GM04504 (cell line): ENCODE data around the gene POLR2C.
"Not testable (repeated sequence)": the region's sequence is repeated elsewhere in the genome, so short reads cannot be mapped to it uniquely, and the experiment has no call there.

ENCODE experiments used
- DNase-seq: peaks from one replicate; pipeline ENCODE4 v3.0.0-alpha.2; 2012; ENCODE audit warnings: low read depth

Gene POLR2C

DNA sequence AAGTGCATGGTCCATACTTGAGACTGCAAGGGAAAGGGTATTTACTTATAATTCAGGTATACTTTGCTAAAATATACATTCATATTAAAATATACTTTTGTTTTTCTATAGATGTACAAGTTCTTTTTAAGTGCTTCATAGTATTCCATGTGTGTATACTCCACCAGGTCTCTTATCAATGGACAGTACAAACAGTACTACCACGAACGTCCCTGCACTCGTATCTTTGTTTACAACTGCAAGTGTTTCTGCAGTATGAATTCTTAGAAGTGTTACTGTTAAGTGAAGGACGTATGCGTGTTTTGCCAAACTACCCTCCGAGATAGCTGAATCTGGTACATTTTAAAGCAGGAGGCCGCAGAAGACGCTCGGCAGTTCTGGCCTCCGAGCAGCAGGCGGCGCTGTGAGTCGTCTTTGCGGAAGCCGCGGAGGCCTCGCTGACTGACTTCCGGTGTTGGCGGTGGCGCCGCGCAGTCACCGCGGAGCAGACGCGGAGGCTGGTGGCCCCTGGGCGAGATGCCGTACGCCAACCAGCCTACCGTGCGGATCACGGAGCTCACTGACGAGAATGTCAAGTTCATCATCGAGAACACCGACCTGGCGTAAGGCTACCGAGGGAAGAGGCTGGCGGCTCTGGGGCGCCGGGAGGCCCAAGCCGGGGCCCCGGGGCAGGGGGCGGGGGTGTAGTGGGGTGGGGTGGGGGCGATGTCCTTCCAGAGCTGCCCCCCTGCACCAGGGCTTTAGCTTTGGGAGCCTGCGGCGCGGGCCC, at the start of gene POLR2C:
Gene POLR2C (plus strand): TSS at position 471 of the 769 bp plus-strand sequence. CDS start 46 bp downstream, at position 517.
- peak; percentile 57 for DNase-seq

DNA sequence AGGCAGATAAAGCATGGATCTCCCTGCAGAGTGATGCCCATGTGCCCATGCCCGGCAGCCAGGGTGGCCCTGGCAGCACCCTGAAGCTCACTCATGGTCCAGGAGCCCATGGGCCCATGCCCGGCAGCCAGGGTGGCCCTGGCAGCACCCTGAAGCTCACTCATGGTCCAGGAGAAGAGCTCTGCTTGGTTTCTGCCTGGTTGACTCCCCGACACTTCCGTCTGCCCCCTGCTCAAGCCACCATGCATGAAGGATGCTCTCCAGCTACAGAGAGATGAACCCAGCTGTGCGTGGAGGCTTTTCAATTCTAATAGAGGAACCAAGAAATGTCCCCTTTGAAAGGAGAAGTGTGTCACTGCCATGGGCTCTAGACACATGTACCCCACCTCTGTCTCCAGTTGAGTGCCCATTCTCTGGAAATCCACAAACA, 49.2 kb upstream of the POLR2C start:
- DNase-seq, result no peak

DNA sequence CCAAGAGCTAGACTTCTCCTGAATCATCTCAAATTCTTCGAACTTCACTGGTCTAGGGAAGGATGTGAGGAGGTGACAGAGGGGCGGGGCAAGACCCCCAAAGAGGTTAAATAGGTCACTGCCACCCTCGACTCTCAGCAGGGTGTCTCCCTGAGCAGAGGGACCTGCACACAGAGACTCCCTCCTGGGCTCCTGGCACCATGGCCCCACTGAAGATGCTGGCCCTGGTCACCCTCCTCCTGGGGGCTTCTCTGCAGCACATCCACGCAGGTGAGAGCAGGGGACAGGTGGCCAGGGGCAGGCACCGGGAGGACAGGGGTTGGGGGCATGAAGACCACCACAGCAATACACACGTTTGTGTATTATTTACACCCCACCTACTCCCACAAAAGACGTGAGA, 48.7 kb upstream of the POLR2C start:
- no peak for DNase-seq

DNA sequence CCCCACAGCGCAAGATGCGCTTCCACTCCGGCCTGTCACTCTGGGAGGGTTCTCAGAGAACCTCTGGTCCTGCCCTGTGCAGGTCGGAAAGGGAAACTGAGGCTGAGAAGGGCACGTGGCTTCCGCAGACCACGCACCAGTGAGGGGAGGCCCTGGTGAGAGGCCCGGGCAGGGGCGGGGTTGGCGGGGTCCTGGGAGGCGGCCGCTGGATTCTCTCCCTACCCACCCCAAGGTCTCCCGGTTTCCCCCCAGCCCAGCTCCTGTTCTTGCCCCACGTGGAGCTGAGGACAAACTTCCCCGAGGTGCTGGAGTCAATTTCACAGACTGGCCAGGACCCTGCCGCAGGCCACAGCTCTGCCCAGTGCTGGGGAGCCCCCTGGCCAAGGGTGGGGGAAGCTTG, 46.4 kb upstream of the POLR2C start:
- DNase-seq, result no peak

DNA sequence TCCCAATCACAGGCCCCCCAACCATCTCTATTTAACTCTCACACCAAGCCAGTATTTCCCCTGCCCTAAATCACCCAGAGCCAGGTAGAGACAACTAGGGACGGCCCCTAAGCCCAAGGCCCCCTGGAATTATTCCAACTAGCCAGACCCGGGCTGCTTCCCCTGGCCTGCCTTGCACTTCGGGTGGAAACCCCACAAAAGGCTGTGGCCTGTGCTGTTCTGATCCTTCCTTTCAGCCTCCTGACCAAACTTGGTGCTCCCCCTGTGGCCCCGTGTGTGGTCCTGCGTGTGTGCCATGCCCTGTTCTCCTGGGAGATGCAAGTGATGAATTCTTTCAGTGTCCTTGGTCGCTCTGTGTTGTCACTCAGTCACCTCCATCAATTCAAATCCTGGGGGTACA, 43.0 kb upstream of the POLR2C start:
- DNase-seq, result no peak

DNA sequence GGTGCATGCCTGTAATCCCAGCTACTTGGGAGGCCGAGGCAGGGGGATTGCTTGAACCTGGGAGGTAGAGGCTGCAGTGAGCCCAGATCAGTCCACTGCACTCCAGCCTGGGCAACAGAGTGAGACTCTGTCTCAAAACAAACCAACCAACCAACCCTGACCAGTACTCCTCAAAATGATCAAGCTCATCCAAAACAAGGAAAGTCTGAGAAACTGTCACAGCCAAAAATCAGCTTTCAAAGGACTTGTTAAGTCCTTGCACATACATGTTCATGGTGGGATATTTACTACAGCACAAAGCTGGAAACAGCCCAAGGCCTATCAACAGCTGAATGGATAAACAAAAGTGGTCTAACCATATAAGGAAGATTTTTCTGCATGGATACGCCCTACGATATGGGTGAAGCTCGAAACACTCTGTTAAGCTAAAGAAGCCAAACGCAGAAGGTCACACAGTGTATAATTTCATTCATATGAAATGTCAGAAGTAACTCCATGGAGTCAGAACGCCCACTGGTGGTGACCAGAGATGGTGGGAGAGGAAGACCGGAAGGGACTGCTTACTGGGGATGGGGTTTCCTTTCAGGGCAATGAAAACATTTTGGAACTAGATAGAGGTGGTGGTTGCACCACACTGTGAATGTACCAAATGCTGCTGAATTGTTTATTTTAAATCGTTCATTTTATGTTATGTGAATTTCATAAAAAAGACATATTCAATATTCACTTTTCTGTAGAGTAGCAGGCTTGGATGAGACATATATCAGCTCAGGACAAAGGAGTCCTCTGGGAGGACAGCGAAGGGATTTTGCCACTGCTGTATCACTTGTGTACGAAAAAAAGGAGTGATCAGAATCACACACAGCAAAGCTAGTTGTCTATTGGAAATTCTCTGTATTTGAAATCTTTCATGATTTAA, 40.2 kb upstream of the POLR2C start:
- peak; percentile 17 for DNase-seq

DNA sequence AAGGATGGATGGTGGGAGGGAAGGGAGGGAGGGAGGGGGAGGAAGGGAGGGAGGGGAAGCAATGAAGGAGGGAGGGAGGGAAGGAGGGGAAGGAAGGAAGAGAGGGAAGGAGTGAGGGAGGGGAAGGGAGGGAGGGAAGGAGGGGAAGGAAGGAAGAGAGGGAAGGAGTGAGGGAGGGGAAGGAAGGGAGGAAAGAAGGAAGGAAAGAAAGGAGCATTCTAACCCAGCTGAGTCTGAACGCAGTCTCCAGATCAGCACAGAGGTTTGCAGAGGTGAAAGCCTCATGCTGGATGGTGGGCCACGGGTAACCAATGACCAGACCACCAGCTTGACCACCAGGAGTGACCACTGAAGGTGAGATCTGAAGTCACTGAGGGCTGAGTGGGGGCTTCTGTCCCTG, 39.3 kb upstream of the POLR2C start:
- DNase-seq, result no peak

DNA sequence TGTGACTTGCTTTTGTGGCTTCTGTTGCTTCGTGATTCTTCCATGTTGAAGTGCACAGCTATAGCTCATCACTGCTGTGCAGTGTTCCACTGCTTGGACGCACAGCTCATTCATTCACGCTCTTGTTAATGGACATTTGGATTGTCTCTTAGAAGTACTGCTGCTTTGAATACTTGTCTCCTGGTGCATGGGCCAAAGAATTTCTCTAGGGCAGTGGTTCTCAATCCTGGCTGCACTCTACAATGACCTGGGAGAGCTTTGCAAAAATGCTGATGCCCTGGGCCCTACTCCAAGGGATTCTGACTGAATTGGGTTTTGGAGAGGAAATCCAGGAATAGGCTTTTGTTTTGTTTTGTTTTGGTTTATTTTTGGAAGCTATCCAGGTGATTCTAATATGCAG, 37.9 kb upstream of the POLR2C start:
- no peak for DNase-seq

DNA sequence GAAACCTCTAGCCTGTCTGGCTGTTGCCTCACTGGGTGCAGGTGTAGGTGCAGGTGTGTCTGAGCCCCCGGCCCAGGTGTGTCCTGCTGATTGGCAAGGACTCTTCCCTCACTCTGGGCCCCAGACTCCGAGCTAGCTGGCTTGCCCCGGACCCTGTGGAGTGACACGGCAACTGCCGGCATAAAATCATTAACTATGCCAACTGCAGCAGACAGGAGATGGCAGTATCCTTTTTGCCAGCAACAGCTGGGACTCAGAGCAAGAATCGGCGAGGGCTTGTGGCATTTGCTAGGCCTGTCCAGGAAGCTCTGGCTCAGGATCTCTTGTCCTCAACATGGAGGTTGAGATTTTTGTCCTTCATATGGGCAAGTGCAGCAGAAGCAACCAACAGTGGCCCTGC, 36.1 kb upstream of the POLR2C start:
- DNase-seq, result no peak

DNA sequence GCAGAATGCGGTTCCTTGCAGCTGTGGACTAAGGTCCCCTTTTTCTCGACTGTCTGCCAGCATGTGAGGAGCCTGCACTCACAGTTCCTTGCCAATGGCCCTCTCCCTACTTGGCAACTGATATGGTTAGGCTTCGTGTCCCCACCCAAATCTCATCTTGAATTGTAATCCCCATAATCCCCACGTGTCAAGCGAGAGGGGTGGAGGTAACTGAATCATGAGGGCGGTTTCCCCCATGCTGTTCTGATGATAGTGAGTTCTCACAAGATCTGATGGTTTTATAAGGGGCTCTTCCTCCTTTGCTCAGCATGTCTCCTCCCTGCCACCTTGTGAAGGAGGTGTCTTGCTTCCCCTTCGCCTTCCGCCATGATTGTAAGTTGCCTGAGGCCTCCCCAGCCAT, 35.2 kb upstream of the POLR2C start:
- no peak for DNase-seq

DNA sequence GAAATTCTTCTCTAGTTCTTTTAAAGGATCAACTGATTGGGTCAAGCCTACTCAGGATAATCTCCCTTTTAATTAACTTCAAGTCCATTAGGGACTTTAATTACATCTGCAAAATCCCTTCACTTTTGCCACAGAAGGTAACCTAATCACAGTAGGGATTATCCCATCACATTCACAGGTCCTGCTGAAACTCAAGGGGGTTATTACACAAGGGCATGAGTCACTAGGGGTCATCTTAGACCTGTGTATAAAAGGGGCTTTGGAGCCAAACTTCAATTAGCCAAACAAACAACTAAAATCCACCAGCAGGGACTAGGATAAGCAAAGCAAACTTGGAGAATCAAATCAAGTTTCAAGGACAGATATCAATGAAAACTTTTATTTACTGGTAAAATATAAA, 34.7 kb upstream of the POLR2C start:
- DNase-seq, result no peak

DNA sequence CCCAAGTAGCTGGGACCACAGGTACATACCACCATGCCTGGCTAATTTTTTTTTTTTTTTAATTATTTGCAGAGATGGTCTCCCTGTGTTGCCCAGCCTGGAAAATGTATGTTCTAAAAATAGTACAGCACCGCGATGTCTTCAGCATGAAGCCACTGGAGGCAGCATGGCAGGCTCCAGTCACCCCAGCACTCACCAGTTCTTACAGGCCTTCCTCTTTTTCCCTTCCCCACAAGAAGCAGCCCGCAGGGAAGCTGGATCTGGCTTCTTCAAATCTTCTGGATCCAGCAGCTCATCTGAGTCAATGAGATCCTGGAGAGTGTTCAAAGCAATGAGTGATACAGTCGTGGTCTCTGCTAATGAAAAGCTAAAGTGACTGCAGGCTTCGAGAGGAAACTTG, 31.5 kb upstream of the POLR2C start:
- no peak for DNase-seq

DNA sequence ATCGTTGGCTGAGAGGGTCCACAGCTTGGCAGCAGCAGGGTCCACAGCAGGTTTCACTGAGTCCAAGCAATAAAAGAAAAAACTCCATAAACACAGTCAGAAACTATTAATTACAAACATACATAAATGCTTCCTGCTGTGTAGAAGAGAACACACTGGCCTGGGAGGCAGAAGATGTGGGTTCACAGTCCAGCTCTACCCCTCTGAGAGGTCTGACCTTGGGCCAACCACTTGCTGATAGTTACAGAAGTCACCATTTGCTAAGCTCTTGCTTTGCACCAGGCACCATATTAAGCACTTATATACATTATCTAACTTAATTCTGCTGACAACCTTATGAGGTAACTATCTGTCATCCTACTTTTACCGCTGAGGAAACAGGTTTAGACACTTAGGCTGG, 30.0 kb upstream of the POLR2C start:
- no peak for DNase-seq

DNA sequence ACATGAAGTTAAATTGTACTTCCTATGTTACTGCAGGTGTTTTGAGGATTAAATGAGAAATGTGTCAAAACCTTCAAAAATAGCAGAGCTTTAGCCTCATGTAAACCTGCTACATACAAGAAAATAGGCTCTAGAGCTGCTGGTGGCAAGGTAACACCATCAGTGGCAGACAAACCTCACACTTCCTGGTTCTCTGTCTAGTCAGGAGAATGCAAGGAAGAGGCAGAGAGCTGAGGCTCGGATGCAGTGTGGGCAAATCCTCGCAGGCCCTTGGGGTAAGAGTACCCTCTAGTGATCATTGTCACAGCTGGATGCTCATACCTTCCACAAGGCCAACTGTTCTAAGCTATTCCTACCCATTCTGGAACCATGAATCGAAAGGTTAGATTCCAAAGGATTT, 29.5 kb upstream of the POLR2C start:
- no peak for DNase-seq

DNA sequence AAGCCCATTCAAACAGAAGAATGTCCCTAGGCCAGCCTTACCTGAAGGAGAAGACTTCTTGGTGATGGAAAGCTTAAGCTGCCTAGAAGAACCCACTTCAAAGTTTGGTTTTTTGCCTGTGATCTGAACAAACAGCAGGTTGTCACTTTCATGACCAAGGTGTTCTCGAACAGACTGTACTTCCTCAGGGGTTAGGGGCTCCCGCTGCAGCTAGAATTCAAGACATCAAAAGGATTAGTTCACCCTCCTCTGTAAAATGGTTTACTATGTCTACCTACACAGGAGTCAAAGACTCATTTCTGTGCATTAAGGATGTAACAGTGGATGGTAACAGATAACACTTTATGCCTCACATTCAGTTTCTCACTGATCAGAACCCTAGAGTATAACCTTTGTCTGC, 28.5 kb upstream of the POLR2C start:
- DNase-seq, result no peak

DNA sequence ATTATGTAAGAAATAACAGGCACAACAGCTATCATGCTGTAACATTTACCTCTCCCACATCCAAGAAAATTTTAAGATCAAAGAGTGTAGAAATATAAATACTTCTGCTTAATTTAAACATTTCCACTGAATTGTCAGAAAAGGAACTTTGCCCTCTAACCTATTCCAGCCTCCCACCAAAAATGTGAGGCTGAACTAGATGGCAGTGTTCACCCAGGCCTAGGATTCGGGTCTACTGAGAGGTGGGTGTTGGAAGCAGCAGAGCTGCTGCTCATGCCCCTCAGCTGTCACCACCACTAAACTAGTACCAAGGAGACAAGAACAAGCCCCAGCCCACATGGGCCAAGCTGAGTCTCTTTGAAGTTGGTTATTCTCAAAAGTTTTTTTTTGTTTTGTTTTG, 26.6 kb upstream of the POLR2C start:
- DNase-seq, result no peak

DNA sequence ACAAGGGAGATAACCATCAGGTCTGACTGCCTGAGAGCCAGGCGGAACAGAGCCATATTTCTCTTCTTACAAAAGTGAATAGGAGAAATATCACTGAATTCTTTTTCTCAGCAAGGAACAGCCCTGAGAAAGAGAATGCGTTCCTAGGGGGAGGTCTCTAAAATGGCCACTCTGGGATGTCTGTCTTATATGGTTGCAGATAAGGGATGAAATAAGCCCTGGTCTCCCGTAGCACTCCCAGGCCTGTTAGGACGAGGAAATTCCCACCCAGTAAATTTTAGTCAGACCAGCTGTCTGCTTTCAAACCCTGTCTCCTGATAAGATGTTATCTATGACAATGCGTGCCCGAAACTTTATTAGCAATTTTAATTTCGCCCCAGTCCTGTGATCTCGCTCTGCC, 22.5 kb upstream of the POLR2C start:
- DNase-seq, result not testable (repeated sequence)

DNA sequence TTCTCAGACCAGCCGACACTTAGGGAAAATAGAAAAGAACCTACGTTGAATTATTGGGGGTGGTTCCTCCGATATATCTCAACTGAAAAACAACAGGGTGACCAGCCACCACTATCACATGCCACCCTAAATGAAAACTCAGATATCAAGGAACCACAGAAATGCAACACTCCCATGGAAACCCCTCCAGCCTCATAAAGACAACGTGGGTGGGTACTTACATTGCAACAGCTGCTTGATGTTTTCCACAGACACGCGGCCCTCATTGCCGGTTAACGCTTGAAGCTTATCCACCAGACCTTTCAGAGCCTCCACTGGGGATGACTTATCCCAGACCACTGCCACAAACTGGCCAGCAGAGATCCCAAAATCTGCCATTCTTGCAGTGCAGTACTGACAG, 21.9 kb upstream of the POLR2C start:
- not testable (repeated sequence) for DNase-seq

DNA sequence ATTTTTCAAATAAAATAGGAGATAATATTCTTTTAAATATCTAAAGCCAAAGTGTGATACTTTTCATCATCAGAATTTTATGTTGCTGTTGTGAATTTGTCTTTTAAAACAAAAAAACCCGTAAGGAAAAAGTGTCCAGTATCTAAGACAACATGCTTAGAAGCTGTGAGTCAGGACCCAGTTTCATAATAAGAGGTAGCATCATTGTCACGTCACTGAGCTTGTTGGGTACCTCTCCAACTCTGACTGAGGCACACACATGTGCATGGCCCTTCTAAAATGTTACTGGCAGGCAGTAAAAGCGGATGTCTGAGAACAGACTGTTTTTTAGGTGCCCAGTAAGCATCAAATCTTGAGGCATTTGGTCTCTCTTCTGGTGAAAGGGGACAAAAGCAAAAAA, 17.8 kb upstream of the POLR2C start:
- DNase-seq, result no peak

DNA sequence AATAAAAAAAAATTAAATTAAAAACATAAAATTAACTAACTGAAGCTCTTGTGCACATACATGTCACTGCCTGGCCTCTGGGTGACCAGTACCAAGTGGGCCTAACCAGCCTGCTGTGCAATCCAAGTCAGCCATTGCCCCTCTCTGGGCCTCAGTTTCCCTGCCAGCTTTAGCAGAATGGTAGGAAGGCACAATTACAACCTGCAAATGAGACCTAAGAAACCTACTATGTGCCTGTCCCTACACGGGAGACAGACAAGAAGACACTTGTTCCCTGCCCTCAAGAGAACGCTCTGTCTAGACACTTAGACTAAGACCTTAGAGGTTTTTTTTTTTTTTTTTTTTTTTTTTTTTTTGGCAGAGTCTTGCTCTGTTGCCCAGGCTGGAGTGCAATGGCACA, 17.0 kb upstream of the POLR2C start:
- no peak for DNase-seq

DNA sequence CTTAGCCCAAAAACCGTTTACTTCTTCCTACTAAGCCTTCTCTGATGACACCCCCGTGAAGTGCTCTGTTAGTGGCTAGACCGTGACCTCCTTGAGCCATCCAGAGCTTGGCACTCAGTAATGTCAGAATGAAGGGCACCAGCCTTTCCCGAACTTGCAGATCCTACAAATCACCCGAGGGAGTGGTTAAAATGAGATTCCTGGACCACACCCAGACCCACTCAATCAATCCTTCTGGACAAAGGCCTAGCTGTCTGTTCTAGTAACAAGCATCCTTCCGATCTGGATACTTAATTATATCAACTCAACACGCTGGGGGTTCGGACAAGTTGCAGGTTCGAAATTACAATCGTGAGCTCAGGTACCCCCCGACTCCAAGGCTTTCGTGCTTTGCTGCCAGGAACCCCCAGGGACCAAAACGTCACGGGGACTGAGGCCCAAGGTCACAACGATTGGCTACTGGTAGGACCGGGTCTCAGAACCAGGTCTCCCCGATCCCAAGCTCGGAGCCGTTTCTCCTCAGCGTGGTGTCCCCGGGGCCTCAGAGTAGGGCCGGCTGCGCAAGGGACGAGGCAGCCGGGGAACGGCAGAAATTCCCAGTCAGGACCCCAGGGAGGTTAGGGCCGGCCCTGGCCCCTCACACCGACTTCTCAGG, 15.8 kb upstream of the POLR2C start:
- DNase-seq, result no peak

DNA sequence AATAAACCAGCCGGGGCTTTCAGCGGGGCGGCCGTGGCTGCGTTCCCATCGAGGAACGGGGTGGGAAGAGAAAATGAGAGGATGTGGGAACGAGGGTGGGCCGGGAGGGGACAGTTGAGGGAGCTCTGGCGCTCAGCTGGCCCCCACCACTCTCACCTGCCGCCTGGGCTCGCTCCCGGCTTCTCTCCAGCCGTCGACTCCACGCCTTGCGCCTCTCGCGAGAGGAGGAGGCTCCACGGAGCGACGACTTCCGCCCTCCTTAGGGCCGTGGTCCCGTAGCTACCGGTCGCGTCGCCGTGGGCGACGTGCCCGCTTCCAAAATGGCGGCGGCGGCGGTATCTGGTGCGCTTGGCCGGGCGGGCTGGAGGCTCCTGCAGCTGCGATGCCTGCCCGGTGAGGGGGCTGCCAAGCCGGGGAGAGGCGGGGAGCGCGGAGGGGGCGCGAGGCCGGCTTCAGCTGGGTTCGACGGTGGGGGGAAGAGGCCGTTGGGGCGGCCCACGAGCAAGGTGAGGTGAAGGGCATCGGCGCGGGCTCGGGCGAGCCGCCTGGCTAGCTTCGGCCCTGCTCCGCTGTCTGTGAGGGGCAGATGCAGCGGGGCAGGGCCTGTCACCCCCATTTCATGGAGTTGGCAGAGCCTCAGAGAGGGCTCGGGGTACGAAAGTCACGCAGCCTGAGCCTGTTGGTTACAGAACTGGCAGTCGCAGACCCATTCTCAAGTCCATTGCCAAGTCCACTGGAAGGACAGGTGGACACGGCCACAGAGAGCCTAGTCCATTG, 15.1 kb upstream of the POLR2C start, which contains the start of the genes CIAPIN1 and COQ9:
Gene CIAPIN1 (minus strand): TSS at position 200 of the 777 bp plus-strand sequence. CDS start 6,457 bp downstream, outside the sequence.
Gene COQ9 (plus strand): TSS at position 294 of the 777 bp plus-strand sequence. CDS start 27 bp downstream, at position 321.
- DNase-seq, result peak; percentile 87
